HG03460 (cell line): ENCODE results near the gene HSPB1.
"Not testable (repeated sequence)": the region's sequence is repeated elsewhere in the genome, so short reads cannot be mapped to it uniquely, and the experiment has no call there.

Source experiments
- ATAC-seq: cut with Tn5 transposase; IDR thresholded peaks from one replicate; pipeline ENCODE4 v1.9.1; 2021; ENCODE audit not compliant: unreplicated experiment

Gene HSPB1

GRCh38 chr7:76302347-76303201, at the start of gene HSPB1:
TSS of gene HSPB1 (plus strand) at chr7:76302673. CDS start at chr7:76302713, 40 bp downstream.
- peak; percentile 59 for ATAC-seq

- no peak for ATAC-seq
Observed at GRCh38 chr7:76254781-76255180, 47.7 kb upstream of the HSPB1 start.

- no peak for ATAC-seq
Observed at GRCh38 chr7:76257973-76258372, 44.5 kb upstream of the HSPB1 start.

- no peak for ATAC-seq
Observed at GRCh38 chr7:76259124-76260093, 43.1 kb upstream of the HSPB1 start.

GRCh38 chr7:76260171-76260703, 42.2 kb upstream of the HSPB1 start:
- ATAC-seq: no peak

- ATAC-seq: no peak
Observed at GRCh38 chr7:76261329-76261728, 41.1 kb upstream of the HSPB1 start.

- ATAC-seq: no peak
Observed at GRCh38 chr7:76261931-76262330, 40.5 kb upstream of the HSPB1 start.

- no peak for ATAC-seq
Observed at GRCh38 chr7:76262683-76263402, 39.6 kb upstream of the HSPB1 start.

GRCh38 chr7:76265299-76265698, 37.2 kb upstream of the HSPB1 start:
- no peak for ATAC-seq

- no peak for ATAC-seq
Observed at GRCh38 chr7:76267107-76267893, 35.2 kb upstream of the HSPB1 start.

GRCh38 chr7:76267894-76268183, 34.6 kb upstream of the HSPB1 start:
- no peak for ATAC-seq

- no peak for ATAC-seq
Observed at GRCh38 chr7:76268376-76268775, 34.1 kb upstream of the HSPB1 start.

- ATAC-seq: no peak
Observed at GRCh38 chr7:76269895-76270294, 32.6 kb upstream of the HSPB1 start.

GRCh38 chr7:76271384-76271783, 31.1 kb upstream of the HSPB1 start:
- ATAC-seq: not testable (repeated sequence)

- no peak for ATAC-seq
Observed at GRCh38 chr7:76272142-76272541, 30.3 kb upstream of the HSPB1 start.

- ATAC-seq: peak; percentile 41
Observed at GRCh38 chr7:76272851-76273497, 29.5 kb upstream of the HSPB1 start.

- ATAC-seq: no peak
Observed at GRCh38 chr7:76273503-76273902, 29.0 kb upstream of the HSPB1 start.

GRCh38 chr7:76278540-76278939, 23.9 kb upstream of the HSPB1 start:
- ATAC-seq: no peak

GRCh38 chr7:76280408-76280807, 22.1 kb upstream of the HSPB1 start:
- no peak for ATAC-seq
